ENCODE data around the gene ODAD2.

Gene ODAD2

GRCh38 chr10:27771231-27771630 is 227.6 kb downstream of the ODAD2 start:
- no peak for DNase-seq (ENCODE audit: low read depth in 2 of 2)

- no peak for DNase-seq (ENCODE audit: low read depth in 2 of 2)
Measured at GRCh38 chr10:27770181-27770580, 228.7 kb downstream of the ODAD2 start.
